Testis (tissue), 3 donors: Measurements from ENCODE around the gene ANKRD44. TPM values are rescaled to one million over a fixed set of nuclear protein-coding genes. Genes with fewer than 3 reads are reported as not detected.

Experiments
- DNase-seq: peaks from one replicate; pipeline ENCODE4 v3.0.0-alpha.2; 2019
- H3K27ac ChIP-seq, 2 donors: fragments of 200-600 bp; sonication (generic); one replicate each; pipeline ENCODE4 v1.5.1; 2019
- H3K27me3 ChIP-seq: fragments of 200-600 bp; sonication (generic); one replicate; pipeline ENCODE4 v1.5.1; 2019
- H3K36me3 ChIP-seq: fragments of 200-600 bp; sonication (generic); one replicate; pipeline ENCODE4 v1.5.1; 2017; ENCODE audit warnings: low read depth; ENCODE audit errors: missing control alignments
- H3K4me1 ChIP-seq: fragments of 200-600 bp; sonication (generic); one replicate; pipeline ENCODE4 v1.5.1; 2019
- H3K4me3 ChIP-seq, 2 donors: fragments of 200-600 bp; sonication (generic); one replicate each; pipeline ENCODE4 v1.5.1; 2017 to 2019
- H3K9me3 ChIP-seq: fragments of 200-600 bp; sonication (generic); one replicate; pipeline ENCODE4 v1.5.1; 2017
- POLR2A ChIP-seq: fragments of 450-650 bp; IDR thresholded peaks from one replicate; pipeline ENCODE4 v1.6.1; 2017; ENCODE audit warnings: antibody characterized with exemption, mild to moderate bottlenecking, moderate library complexity
- WGBS, 2 donors: methylation state at CpG; one replicate each; pipeline ENCODE4 v1.1.5; 2018; 5-methylcytosine and 5-hydroxymethylcytosine counted together
- intact Hi-C: fragments of 100-400 bp; cut with DNase I; formaldehyde crosslinking; loops from one replicate; pipeline ENCODE4 v1.15.1; 2023; ENCODE audit warnings: low total_unique reads
- polyA plus RNA-seq: library from polyadenylated mRNA; stranded (reverse); fragments of 350-450 nt; fragmentation: Illumina TruSeq; extraction: RNeasy Lipid Tissue Mini Kit (QIAGEN cat#74804); gene quantifications from one replicate; pipeline ENCODE4 v1.2.3, GENCODE V29; 2014; ENCODE audit warnings: low read depth, low replicate concordance; ENCODE audit not compliant: insufficient read depth
- total RNA-seq, 2 donors: library from RNA; depleted of rRNA; stranded (reverse); fragments of >200 nt; gene quantifications; one replicate each; pipeline ENCODE4 v1.2.3, GENCODE V29; 2016
- TF ChIP-seq, protein P1 (sequence below), 3 experiments: fragments of 450-650 bp in 2 of 3; fragments of 200-600 bp in 1 of 3; sonication (generic) in 1 of 3; IDR thresholded peaks; one replicate each; pipeline ENCODE4 v1.5.1; 2016 to 2019; ENCODE audit warnings: antibody characterized with exemption in 3 of 3, mild to moderate bottlenecking in 2 of 3, moderate library complexity in 1 of 3

ANKRD44 gene
- total and polyA plus RNA-seq, 3 donors from 2014 or later: 11.2 to 14.5 (median 11.5) TPM

DNA sequence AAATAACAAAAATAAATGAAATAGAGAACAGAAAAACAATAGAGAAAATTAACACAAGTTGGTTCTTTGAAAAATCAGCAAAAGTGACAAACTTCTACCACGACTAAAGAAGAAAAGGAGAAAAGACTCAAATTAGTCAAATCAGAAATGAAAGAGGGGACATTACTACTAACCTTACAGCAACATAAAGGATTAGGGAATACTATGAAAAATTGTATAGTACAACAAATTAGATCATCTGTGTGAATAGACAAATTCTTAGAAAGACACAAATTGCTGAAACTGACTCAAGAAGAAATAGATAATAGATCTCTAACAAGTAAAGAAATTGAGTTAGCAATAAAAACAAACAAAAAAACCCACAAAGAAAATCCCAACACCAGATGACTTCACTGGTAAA, 335.6 kb downstream of the ANKRD44 start:
- H3K9me3 ChIP-seq: no peaks in the 10 kb centered on the region
- DNase-seq: no peak
- no peak overlapping the region for H3K4me3 ChIP-seq
- H3K36me3 ChIP-seq: no peaks in the 10 kb centered on the region
- H3K27ac ChIP-seq: no peak overlapping the region
- H3K4me1 ChIP-seq: no peaks in the 10 kb centered on the region
- TF ChIP-seq, protein P1, sequence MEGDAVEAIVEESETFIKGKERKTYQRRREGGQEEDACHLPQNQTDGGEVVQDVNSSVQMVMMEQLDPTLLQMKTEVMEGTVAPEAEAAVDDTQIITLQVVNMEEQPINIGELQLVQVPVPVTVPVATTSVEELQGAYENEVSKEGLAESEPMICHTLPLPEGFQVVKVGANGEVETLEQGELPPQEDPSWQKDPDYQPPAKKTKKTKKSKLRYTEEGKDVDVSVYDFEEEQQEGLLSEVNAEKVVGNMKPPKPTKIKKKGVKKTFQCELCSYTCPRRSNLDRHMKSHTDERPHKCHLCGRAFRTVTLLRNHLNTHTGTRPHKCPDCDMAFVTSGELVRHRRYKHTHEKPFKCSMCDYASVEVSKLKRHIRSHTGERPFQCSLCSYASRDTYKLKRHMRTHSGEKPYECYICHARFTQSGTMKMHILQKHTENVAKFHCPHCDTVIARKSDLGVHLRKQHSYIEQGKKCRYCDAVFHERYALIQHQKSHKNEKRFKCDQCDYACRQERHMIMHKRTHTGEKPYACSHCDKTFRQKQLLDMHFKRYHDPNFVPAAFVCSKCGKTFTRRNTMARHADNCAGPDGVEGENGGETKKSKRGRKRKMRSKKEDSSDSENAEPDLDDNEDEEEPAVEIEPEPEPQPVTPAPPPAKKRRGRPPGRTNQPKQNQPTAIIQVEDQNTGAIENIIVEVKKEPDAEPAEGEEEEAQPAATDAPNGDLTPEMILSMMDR (IDR thresholded peaks at IDR 0.05): no peak
- TF ChIP-seq POLR2A: no peak
- intact Hi-C loops: no loop called here
- no peaks in the 10 kb centered on the region for H3K27me3 ChIP-seq
- 73 to 82% methylated on average over 1 of the region's 1 CpG for WGBS, 2 donors

DNA sequence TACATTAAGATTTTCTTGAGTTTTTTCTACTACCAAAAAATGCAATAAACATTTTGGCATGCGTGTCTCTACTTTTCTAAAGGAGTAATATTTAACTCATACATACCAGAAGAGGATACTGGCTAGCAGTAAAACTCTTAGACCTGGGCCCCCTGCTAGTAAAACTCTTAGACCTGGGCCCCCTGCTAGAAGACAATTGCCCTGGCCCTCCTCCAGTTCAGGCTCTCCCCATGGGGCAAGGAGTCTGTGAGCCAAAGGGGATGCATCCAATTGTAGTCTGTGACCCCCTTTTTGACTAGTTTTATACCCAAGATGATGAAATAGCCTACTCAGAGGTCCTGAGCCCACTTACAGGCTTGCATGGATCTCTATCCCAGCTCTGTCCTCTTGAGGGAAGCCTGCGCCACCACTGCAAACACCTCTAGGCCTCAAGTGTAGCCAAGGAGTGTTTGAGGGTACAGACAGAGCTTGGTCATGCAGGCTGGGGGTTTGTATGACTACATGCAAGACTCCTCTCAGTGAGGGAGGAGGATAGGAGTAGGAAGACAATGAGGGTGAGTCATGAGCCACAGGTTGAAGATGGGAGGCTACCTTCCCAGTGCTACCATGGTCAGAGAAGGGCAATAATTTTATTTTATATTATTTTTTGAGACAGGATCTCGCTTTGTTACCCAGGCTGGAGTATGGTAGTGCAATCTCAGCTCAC, 338.9 kb downstream of the ANKRD44 start:
- Histone ChIP-seq H3K9me3 (no peaks in the 10 kb centered on the region), H3K4me1 (no peaks in the 10 kb centered on the region), H3K27me3 (no peaks in the 10 kb centered on the region), H3K36me3 (no peaks in the 10 kb centered on the region), H3K27ac (no peak overlapping the region), H3K4me3 (no peak overlapping the region)
- DNase-seq: no peak
- WGBS, 2 donors: 76 to 88% methylated on average over 3 of the region's 3 CpGs
- no peak for TF ChIP-seq POLR2A
- TF ChIP-seq, protein P1 (IDR thresholded peaks at IDR 0.05): no peak
- intact Hi-C loops: no loop called here

DNA sequence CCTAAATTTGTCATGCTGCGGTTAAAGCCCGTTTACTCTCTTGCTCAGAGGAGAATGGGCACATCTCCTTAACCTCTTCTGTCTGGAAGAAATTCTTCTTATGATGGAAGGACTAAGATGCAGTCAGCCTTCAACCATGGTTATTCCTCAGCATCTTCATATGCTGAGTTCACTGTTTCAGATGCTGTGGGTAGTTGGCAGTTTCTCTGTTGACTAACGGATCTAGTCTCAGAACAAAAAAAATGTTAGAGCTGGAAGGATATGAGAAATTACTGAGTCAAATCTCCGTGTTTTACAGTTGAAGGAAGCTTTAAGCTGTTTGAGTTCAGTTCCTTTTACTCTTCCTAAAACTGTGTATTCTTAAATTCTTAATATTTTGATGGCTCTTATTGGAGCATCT, 340.5 kb downstream of the ANKRD44 start:
- intact Hi-C loops: no loop called here
- H3K9me3 ChIP-seq: no peaks in the 10 kb centered on the region

DNA sequence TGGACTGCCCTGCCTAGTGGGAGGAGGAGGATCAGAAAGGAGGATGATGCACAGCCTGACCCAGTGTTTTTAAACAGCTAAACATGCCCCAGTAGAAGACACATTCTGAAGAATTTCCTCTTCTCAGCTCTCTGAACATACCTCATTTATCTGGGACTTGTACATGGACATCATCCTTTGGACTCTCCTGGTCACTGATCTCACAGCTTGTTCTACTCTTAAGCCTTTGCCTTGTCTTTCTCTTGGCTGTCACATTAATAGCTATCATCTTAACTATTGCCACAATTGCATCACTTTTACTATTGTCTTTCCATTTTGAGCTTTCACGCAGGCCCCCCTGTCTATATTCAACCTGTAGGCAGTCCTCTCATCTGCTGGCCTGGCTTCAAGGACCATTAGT, 342.1 kb downstream of the ANKRD44 start:
- Histone ChIP-seq H3K27me3 (no peaks in the 10 kb centered on the region), H3K36me3 (no peaks in the 10 kb centered on the region), H3K27ac (no peak overlapping the region), H3K9me3 (no peaks in the 10 kb centered on the region), H3K4me3 (no peak overlapping the region), H3K4me1 (peaks cover 4% of the 10 kb centered on the region)
- TF ChIP-seq, protein P1 (IDR thresholded peaks at IDR 0.05): no peak
- no peak for TF ChIP-seq POLR2A
- intact Hi-C loops: no loop called here
- 91% methylated on average over 1 of the region's 1 CpG for WGBS, 2 donors
- DNase-seq: no peak

More for the DNA sequence above, 340.5 kb downstream of the ANKRD44 start:
- DNase-seq: no peak
- H3K36me3 ChIP-seq: no peaks in the 10 kb centered on the region
- H3K4me1 ChIP-seq: peaks cover 4% of the 10 kb centered on the region
- no peaks in the 10 kb centered on the region for H3K27me3 ChIP-seq
- H3K27ac ChIP-seq: no peak overlapping the region
- no peak for TF ChIP-seq POLR2A
- TF ChIP-seq, protein P1 (IDR thresholded peaks at IDR 0.05): no peak
- no peak overlapping the region for H3K4me3 ChIP-seq
- 64 to 69% methylated on average over 4 of the region's 4 CpGs for WGBS, 2 donors

DNA sequence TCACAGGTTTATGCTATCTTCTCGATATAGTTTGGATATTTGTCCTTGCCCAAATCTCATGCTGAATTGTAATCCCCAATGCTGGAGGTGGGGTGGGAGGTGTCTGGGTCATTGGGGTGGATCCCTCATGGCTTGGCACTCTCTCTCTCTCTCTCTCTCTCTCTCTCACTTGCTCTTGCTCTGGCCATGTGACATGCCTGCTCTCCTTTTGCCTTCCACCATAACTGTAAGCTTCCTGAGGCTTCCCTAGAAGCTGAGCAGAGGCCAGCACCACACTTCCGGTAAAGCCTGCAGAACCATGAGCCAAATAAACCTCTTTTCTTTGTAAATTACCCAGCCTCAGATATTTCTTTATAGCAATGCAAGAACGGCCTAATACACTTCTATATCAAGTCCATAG, 342.8 kb downstream of the ANKRD44 start:
- intact Hi-C loops: no loop called here
- TF ChIP-seq POLR2A: no peak
- TF ChIP-seq, protein P1 (IDR thresholded peaks at IDR 0.05): no peak
- DNase-seq: no peak
- no peaks in the 10 kb centered on the region for H3K36me3 ChIP-seq
- no peak overlapping the region for H3K4me3 ChIP-seq
- H3K4me1 ChIP-seq: peaks cover 4% of the 10 kb centered on the region
- H3K9me3 ChIP-seq: no peaks in the 10 kb centered on the region
- no peak overlapping the region for H3K27ac ChIP-seq
- no peaks in the 10 kb centered on the region for H3K27me3 ChIP-seq
- WGBS, 2 donors: 72 to 73% methylated on average over 3 of the region's 3 CpGs
